GM21390 (cell line): Measurements from ENCODE around the gene IFI27L1.

Source experiments
- ATAC-seq: cut with Tn5 transposase; IDR thresholded peaks from one replicate; pipeline ENCODE4 v1.9.1; 2021; ENCODE audit not compliant: unreplicated experiment

IFI27L1 gene

DNA sequence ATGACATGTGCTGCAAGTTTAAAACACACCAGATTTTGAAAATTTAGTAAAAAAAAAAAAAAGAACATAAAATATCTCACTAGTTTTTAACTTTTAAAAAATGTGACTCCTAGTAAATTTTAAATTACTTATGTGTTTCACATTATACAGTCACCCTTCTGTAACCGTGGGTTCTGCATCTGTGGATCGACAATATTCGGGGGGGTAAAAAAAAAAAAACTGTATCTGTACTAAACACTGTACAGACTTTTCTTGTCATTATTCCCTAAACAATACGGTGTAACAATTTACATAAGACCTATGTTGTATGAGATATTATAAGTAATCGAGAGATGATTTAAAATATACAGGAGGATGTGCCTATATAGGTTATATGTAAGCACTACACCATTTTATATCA is 3.3 kb upstream of the IFI27L1 start:
- ATAC-seq, result no peak

DNA sequence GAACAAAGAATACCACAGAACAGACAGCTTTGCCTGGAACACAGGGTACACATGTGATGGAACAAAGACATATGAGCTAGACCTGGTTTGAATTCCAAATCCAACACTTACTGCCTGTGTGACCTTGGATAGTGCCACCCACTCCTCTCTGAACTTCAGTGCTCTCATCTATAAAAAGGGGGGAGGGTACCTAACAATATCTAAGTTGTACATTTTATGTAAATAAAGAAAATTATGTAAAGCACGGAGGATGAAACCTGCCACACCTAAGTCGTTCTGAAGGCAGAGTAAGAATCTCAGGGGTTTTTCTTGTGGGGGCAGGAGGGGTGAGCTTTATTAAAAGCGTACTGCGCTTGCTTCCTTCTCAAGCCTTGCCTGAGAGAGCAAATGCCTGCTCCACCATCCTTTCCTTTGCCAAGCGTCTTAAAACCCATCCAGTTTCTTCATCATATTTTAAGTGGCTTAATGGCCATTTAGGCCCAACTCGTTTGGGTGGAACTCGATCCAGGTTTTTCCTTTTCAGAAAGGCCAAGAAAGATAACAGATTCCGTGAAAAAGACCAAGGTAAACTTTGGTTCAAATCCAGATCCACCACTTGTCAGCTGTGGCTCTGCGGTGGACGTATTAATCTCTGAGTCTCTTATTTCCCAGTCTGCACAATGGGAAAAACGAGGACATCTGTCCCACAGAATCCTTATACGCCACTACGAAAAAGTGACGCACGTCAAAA is 1.1 kb upstream of the IFI27L1 start:
- no peak for ATAC-seq

GRCh38 chr14:94081386-94081820 is 293 bp downstream of the IFI27L1 start:
- ATAC-seq, result peak; percentile 21

GRCh38 chr14:94087891-94088290 is 6.8 kb downstream of the IFI27L1 start:
- no peak for ATAC-seq

DNA sequence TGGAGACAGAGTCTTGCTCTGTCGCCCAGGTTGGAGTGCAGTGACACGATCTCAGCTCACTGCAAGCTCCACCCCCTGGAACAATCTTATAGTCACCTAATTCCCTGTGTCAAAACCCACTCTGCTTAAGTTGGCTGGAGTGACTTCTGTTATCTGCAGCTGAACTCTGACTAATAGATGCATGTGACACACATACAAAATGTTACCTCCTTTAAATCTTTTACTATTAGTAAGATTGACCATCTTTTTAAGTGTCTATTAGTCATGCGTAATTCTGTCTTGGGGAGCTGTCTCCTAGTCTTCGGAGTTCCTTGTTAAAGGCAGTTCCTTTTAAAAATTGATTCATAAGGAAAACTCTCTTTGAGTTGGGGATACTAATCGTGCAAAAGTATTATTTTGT is 7.4 kb downstream of the IFI27L1 start:
- no peak for ATAC-seq

GRCh38 chr14:94089479-94089878 is 8.4 kb downstream of the IFI27L1 start:
- ATAC-seq, result no peak

GRCh38 chr14:94093418-94093817 is 12.3 kb downstream of the IFI27L1 start:
- no peak for ATAC-seq

DNA sequence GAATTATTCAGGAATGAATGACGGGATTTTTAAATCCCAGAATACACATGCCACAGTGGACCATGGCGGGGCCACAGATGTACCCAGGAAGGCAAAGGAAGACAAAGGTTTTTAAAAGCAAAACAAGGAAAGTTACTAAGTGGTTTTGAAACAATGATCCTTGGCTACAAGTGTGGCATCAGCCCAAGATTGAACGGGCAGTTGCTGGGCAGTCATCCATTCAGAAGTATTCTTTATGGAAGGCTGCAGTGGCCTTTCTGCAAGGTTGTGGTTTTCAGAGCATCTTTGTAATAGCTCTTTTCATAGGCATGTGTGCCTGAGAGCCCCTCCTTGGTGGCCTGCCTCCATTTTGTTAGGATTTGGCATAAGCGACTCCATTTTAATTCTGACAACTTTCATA is 16.0 kb downstream of the IFI27L1 start:
- ATAC-seq, result no peak

DNA sequence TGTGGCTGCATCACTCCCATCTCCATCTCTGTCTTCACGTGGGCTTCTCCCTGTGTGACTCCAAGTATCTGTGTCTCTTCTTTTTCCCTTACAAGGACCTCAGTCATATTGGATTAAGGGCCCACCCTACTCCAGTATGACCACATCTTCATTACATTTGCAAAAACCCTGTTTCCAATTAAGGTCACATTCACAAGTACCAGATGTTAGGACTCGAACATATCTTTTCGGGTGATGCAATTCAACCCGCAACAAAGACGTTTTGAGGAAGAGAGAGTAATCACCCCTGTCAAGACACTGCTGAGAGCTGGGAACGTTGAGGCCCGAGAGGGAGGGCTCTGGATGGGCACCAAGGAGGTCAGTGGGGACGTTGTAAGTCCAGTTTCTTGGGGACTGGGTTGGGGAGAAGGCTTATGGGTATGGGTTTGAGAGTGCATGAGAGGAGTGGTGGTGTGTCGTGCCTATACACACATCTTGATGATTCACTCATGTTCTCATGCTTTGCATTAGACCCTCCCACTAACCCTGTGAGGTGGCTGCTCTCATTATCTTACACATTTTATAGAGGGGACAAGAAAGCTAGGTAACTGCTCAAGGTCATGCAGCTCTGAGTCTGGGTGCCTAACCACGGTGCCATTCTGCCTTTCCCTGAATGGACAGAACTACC is 17.3 kb downstream of the IFI27L1 start:
- no peak for ATAC-seq

DNA sequence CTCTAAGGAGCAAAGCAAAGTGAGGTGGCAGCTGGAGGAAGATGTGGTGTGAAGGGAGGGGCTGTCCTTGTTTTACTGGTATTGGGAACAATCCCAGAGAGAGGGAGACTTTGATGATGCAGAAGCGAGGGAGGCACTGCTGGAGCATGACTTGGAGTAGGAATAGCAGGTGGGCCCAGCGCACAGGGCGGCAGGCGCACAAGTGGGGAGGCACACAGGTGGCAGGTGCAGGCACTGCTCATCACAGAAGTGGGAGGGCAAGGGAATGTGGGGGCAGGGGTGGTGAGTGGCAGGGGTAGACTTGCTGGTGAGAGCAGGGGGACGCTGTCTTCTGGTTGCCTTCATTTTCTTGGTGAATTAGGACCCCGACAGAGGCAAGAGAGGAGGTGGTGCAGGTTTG is 17.9 kb downstream of the IFI27L1 start:
- no peak for ATAC-seq

GRCh38 chr14:94100847-94101246 is 19.7 kb downstream of the IFI27L1 start:
- no peak for ATAC-seq

DNA sequence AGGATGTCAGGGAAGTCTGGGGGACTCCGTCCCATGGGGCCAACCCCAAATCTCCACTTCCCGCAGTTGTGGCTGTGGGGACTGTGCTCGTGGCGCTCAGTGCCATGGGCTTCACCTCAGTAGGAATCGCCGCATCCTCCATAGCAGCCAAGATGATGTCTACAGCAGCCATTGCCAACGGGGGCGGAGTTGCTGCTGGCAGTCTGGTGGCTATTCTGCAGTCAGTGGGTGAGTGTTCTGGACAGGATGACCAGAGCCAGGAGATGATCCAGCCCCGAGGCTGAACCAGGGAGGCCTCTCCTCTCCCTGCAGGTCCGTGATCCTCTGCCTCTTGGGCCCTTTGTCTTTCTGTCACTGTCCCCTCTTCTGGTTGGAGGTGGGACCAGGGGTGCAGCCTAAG is 20.6 kb downstream of the IFI27L1 start:
- ATAC-seq, result no peak

DNA sequence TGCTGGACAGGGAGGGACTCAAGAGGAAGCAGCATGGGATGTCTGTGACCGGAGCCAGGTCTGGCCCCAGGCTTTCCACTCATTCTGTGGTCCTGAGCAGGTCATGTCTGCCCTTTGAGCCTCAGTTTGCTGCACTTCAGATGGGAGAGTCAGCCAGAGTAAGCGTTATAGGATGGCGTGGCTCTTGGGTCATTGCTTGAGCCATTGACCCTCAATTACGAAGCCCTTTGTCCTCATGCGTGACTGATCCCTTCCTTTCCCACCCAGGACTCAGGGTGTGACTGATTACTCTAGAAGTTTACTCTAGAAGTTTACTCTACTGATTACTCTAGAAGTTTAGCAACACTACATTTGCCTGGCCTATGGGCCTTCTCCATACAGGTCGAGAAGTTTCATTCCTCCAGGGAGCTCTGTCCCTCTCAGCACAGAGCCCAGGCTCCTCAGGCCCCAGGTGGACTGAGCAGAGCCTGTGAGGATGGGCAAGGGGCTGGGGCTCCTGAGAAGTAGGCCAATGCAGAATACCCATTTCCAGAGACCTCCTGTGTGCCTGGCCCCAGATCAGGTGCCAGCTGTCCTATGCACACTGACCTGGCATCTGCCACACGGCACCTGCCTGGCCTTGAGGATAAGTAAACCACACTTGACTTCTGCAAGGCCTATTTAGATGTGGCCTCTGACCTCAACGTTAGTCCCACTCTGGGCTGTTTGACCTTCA is 21.8 kb downstream of the IFI27L1 start:
- no peak for ATAC-seq

GRCh38 chr14:94103554-94104150 is 22.5 kb downstream of the IFI27L1 start:
- ATAC-seq, result no peak

GRCh38 chr14:94104731-94105130 is 23.6 kb downstream of the IFI27L1 start:
- no peak for ATAC-seq

DNA sequence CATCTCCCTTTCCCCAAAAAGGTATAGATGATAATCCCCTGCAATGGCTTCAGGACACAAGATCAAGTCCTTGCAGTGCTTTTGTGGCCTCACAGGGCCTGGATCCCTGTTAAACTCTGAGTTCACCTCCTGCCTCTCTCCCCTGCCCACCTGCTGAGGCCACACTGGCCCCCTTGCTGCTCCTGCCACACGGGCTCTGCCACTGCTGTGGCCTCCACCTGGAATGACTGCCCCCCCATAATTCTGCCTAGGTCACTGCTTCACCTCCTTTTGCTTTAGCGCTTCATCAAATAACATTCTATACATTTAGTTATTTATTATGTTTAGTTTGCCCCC is 28.8 kb downstream of the IFI27L1 start:
- no peak for ATAC-seq

DNA sequence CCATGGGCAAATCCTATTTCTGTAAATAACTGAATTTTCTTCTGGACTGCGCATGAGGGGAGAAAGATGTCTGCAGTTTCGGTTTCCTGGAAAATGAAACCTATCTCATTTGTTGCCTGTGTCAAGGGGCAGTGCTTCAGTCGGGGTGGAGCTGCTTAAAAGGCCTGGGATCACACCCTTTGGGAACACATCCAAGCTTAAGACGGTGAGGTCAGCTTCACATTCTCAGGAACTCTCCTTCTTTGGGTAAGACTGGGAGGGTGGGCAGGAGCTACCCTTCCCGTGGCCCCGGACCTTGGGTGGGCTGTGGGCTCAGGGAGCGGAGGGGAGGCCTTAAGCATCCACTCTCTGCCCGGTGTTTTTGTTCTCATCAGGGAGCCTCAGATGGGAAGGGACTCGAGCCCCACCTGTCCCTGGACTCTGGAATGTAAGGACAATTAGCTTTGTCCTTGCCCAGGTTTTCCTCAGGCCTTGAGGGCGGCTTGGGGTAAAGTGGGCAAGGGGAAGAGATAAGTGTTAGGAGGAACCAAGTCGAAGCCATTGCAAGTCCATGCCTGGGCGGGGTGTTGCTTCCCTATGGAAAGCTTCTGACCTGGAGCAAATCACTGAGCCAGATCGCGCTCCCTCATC is 29.6 kb downstream of the IFI27L1 start, which contains the start of gene IFI27:
Gene IFI27 (plus strand): TSS at position 185 of the 630 bp plus-strand sequence.
- ATAC-seq, result no peak

- no peak for ATAC-seq
These were observed 30.4 kb downstream of the IFI27L1 start for GRCh38 chr14:94111276-94112095.

- ATAC-seq, result no peak
These were observed 31.5 kb downstream of the IFI27L1 start for GRCh38 chr14:94112513-94113063.

GRCh38 chr14:94113073-94113472 is 32.0 kb downstream of the IFI27L1 start:
- ATAC-seq, result no peak
